Measurements from ENCODE around the gene MOCS1. TPM values are rescaled to one million over a fixed set of nuclear protein-coding genes. Genes with fewer than 3 reads are reported as not detected.

The MOCS1 gene
- total and polyA plus RNA-seq, 2 donors from 2014 or later: 25.9 to 41.3 TPM

DNA sequence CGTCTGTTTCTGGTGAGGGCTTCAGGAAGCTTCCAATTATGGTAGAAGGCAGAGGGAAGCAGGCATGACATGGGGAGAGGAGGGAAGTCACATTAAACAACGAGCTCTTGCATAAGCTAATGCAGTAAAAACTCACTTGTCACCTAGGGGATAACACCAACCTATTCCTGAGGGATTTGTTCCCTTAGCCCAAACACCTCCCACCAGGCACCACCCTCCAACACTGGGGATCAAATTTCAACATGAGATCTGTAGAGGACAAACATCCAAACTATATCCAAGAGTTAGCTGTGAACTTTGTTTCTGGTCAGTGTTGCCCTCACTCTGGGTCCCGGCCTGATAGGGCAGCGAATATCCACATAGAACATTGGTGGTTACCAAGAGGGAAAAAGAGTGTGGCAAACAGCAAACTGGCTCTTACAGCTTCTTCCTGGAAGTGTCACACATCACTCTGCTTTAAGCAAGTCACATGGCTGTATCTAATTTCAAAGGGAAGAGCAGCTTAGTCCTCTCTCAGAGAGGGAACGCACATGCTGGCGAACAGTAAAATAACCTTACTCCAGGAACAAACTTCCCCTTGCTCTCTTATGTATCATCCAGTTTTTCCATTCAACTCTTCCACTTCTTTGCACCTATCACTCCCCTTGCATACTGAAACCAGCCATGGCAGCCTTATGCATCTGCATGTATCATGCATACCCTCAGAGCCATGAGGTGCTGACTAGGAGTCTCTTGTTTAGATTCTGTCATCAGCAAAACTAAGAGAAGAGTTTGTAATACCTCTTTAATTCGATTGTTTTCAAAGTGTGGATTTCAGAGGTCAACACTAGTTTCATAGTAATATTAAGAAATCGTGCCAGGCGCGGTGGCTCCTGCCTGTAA, 4.8 kb upstream of the MOCS1 start:
- H3K9me3 ChIP-seq (ENCODE audit: control insufficient read depth in 2 of 3, insufficient read depth in 1 of 3, low read length in 3 of 3): no peaks in the 10 kb centered on the region
- TF ChIP-seq, protein P1, sequence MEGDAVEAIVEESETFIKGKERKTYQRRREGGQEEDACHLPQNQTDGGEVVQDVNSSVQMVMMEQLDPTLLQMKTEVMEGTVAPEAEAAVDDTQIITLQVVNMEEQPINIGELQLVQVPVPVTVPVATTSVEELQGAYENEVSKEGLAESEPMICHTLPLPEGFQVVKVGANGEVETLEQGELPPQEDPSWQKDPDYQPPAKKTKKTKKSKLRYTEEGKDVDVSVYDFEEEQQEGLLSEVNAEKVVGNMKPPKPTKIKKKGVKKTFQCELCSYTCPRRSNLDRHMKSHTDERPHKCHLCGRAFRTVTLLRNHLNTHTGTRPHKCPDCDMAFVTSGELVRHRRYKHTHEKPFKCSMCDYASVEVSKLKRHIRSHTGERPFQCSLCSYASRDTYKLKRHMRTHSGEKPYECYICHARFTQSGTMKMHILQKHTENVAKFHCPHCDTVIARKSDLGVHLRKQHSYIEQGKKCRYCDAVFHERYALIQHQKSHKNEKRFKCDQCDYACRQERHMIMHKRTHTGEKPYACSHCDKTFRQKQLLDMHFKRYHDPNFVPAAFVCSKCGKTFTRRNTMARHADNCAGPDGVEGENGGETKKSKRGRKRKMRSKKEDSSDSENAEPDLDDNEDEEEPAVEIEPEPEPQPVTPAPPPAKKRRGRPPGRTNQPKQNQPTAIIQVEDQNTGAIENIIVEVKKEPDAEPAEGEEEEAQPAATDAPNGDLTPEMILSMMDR (IDR thresholded peaks at IDR 0.05; ENCODE audit: borderline replicate concordance, extremely low read depth, insufficient read depth): no peak
- H3K9ac ChIP-seq (ENCODE audit: low read length in 3 of 3): no peak overlapping the region
- no peaks in the 10 kb centered on the region for H3K27me3 ChIP-seq (ENCODE audit: control insufficient read depth, insufficient read depth, low read length)
- peaks cover 0 to 7% (median 0%) of the 10 kb centered on the region in 3 donors for H3K4me1 ChIP-seq (ENCODE audit: control insufficient read depth in 2 of 3, insufficient read depth in 2 of 3, low read depth in 1 of 3, low read length in 3 of 3)
- DNase-seq (peak in 3 of 5 donors; percentile 26 to 57 (median 52)), FAIRE-seq (no peak)
- no peaks in the 10 kb centered on the region for H3K36me3 ChIP-seq (ENCODE audit: control insufficient read depth in 2 of 3, insufficient read depth in 3 of 3, low read length in 3 of 3)
- intact Hi-C loops (cut with DNase I): no loop called here
- no peak overlapping the region for H3K4me3 ChIP-seq (ENCODE audit: low read length in 3 of 3)
- H3K27ac ChIP-seq (ENCODE audit: low read depth in 2 of 2, low read length in 2 of 2): no peak overlapping the region

DNA sequence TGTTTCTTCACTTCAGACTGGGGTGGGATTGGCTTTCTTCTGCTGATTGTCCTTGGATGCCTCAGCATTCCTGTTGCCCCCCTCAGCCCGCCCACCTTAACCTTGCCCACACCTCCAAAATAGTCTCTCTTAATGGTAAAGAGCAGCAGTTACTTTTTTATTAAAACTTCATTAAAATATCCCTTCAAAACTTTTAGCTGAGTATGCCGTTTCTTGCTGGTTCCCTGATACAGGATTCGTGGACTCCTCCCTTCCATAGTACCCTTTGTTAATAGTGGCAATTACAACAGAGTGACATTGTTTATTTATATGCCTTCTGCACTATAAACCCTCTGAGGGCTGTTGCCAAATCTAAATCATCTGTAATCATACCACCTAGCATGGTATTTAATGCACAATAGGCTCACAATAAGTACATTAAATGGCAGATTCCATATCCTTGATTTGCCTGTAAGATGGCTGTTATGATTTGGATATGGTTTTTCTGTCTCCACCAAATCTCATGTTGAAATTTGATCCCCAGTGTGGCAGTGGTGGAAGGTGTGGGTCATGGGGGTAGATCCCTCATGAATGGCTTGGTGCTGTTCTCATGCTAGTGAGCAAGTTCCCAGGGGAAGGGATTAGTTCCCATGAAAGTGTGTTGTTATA, 3.5 kb upstream of the MOCS1 start:
- Histone ChIP-seq H3K27me3 (ENCODE audit: control insufficient read depth, insufficient read depth, low read length) (no peaks in the 10 kb centered on the region), H3K4me1 (ENCODE audit: control insufficient read depth in 2 of 3, insufficient read depth in 2 of 3, low read depth in 1 of 3, low read length in 3 of 3) (peaks cover 0 to 13% (median under 1%) of the 10 kb centered on the region in 3 donors), H3K27ac (ENCODE audit: low read depth in 2 of 2, low read length in 2 of 2) (no peak overlapping the region), H3K9me3 (ENCODE audit: control insufficient read depth in 2 of 3, insufficient read depth in 1 of 3, low read length in 3 of 3) (no peaks in the 10 kb centered on the region), H3K4me3 (ENCODE audit: low read length in 3 of 3) (no peak overlapping the region), H3K36me3 (ENCODE audit: control insufficient read depth in 2 of 3, insufficient read depth in 3 of 3, low read length in 3 of 3) (no peaks in the 10 kb centered on the region), H3K9ac (ENCODE audit: low read length in 3 of 3) (no peak overlapping the region)
- intact Hi-C loops (cut with DNase I): no loop called here
- TF ChIP-seq, protein P1 (IDR thresholded peaks at IDR 0.05; ENCODE audit: borderline replicate concordance, extremely low read depth, insufficient read depth): no peak
- DNase-seq (no peak), FAIRE-seq (no peak)

DNA sequence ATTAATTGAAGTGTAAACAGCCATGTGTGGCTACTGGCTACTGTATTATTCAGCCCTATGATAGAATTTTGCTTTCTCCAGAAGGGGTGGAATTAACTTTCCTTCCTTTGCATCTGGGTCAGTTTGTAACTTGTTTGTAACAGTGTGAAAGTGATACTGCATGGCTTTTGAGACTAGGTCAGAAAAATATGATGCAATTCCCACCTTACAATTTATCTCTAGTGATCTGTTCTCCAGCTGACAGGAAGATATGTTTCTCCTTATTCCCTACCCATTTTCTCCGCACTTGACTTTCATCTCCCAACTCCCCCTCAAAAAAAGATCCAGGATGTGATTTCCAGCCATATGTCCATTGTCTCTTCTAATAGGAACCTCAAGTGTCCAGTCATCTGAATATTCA, 2.6 kb upstream of the MOCS1 start:
- Histone ChIP-seq H3K27ac (ENCODE audit: low read depth in 2 of 2, low read length in 2 of 2) (no peak overlapping the region), H3K36me3 (ENCODE audit: control insufficient read depth in 2 of 3, insufficient read depth in 3 of 3, low read length in 3 of 3) (no peaks in the 10 kb centered on the region), H3K27me3 (ENCODE audit: control insufficient read depth, insufficient read depth, low read length) (no peaks in the 10 kb centered on the region), H3K9ac (ENCODE audit: low read length in 3 of 3) (no peak overlapping the region), H3K4me1 (ENCODE audit: control insufficient read depth in 2 of 3, insufficient read depth in 2 of 3, low read depth in 1 of 3, low read length in 3 of 3) (peaks cover 0 to 17% (median 10%) of the 10 kb centered on the region in 3 donors), H3K4me3 (ENCODE audit: low read length in 3 of 3) (no peak overlapping the region), H3K9me3 (ENCODE audit: control insufficient read depth in 2 of 3, insufficient read depth in 1 of 3, low read length in 3 of 3) (no peaks in the 10 kb centered on the region)
- DNase-seq (no peak), FAIRE-seq (no peak)
- TF ChIP-seq, protein P1 (IDR thresholded peaks at IDR 0.05; ENCODE audit: borderline replicate concordance, extremely low read depth, insufficient read depth): no peak
- intact Hi-C loops (cut with DNase I): no loop called here
